ENCODE data around the gene ASAP2.

DNA sequence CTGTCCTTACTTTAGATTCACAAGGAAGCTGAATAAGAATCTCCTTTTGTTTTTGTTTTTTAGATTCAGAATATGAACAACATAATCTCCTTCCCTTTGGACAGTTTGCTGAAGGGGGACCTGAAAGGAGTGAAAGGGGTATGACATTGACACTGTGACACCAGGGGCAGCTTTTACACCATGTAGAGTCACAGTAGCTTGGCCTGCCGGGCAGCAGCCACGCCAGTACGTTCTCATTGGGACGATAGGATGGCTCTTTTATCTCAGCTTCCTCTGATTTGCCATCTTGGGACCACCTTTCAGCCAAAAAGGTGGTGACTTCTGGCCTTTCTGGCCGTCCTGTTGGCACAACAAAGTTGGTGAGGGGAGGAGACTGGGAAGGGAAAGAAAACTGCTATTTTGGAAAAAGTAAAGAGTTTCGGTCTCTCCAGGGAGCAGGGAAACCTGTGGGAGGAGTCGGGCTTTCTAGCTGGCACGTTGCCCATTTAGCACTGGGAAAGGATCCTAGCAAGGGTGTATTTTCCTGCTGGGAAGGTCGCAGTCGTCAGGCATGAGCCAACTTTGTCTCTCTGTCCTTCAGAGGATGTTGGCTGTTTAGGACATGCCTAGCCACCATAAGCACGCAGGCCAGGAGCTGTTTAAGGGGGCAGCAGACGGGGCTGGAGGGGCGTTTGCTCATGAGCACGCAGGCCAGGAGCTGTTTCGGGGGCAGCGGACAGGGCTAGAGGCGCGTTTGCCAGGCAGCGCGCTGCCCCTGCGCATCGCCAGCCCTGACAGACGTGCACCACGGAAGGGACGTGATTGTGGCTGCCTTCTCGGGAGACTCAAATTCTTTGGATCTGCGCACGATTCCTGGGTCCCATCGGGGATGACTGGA lies 112.1 kb downstream of the ASAP2 start:
- TF ChIP-seq TAF1 (IDR thresholded peaks at IDR 0.05; ENCODE audit: low read depth) = no peak
- TF ChIP-seq, protein P1, sequence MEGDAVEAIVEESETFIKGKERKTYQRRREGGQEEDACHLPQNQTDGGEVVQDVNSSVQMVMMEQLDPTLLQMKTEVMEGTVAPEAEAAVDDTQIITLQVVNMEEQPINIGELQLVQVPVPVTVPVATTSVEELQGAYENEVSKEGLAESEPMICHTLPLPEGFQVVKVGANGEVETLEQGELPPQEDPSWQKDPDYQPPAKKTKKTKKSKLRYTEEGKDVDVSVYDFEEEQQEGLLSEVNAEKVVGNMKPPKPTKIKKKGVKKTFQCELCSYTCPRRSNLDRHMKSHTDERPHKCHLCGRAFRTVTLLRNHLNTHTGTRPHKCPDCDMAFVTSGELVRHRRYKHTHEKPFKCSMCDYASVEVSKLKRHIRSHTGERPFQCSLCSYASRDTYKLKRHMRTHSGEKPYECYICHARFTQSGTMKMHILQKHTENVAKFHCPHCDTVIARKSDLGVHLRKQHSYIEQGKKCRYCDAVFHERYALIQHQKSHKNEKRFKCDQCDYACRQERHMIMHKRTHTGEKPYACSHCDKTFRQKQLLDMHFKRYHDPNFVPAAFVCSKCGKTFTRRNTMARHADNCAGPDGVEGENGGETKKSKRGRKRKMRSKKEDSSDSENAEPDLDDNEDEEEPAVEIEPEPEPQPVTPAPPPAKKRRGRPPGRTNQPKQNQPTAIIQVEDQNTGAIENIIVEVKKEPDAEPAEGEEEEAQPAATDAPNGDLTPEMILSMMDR (IDR thresholded peaks at IDR 0.05; ENCODE audit: poor library complexity, severe bottlenecking) = no peak
- TF ChIP-seq EP300 (conservative IDR thresholded peaks at IDR 0.05; ENCODE audit: poor library complexity, severe bottlenecking) = no peak
- no peak for TF ChIP-seq EZH2 (IDR thresholded peaks at IDR 0.05; ENCODE audit: borderline replicate concordance, insufficient read depth, low read length, poor library complexity, severe bottlenecking)
- no peak for TF ChIP-seq POLR2AphosphoS5 (IDR thresholded peaks at IDR 0.05)
- no peak for TF ChIP-seq RAD21 (conservative IDR thresholded peaks at IDR 0.05)
- TF ChIP-seq MXI1 (conservative IDR thresholded peaks at IDR 0.05; ENCODE audit: poor library complexity, severe bottlenecking) = no peak
